GM21528 (cell line): ENCODE data around the gene DNMT3B.
"Not testable (repeated sequence)": the region's sequence is repeated elsewhere in the genome, so short reads cannot be mapped to it uniquely, and the experiment has no call there.

ENCODE experiments used
- ATAC-seq: cut with Tn5 transposase; IDR thresholded peaks from one replicate; pipeline ENCODE4 v1.9.1; 2021; ENCODE audit warnings: mild to moderate bottlenecking, moderate library complexity; ENCODE audit not compliant: unreplicated experiment, low FRiP score

DNMT3B gene

DNA sequence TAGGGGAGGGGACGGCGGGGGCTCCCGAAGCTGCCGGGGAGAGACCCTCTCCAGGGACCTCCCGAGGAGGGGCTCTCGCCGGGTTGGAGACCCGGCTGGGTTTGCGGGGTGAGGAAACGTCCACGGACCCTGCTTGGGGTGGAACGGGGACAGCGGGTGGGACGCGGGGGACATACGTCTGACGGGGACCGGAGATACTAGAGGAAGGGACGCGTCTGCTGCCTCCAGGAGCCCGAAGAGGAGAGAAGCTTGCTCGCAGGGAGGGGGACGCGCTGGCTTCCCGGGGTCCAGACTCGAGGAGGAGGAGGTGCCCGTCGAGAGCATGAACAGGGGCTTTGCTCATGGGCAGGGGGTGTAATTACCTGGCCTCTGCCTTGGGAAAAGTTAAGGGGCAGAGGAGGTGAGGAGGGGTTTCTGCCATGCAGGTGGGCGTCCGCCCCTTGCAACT lies 593 bp downstream of the DNMT3B start:
- no peak for ATAC-seq

DNA sequence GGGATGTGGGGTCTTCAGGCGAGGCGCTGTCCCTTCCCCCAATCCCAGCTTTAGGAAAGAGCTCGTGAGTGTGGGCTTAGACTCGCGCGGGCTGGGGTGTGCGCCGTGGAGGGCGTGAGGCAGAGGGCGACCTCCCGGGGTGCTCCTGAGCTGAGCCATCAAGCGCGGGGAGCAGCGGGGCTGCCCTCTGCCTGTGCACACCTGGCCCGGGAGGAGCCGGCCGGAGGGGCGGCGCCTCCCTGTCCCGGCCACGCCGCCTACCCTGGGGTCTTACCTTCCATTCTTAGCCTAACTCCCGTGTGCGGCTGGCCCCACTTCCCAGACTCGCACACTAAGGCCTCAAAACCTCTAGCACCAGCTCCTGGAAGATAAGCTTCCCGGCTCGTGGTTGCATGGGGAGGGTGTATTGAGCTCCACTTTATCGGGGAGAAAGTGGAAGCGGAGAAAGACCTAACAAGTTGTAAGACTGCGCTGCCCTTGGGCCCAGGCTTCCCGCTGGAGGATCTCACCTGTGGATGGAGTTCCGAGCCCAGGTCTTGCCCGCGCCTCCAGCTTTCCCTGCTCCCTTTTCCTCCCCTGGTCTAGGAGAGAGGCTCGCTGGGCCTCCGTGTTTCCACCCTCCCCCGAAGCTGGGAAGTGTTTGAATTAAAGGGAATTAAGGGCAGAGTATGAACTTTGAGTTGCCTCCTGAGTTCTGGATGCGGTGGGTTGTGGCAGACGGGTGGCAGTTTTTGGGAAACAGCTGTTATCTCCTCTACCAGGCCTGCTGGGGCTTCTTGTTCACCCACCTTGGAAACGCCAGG lies 1.2 kb downstream of the DNMT3B start:
- ATAC-seq, result no peak

DNA sequence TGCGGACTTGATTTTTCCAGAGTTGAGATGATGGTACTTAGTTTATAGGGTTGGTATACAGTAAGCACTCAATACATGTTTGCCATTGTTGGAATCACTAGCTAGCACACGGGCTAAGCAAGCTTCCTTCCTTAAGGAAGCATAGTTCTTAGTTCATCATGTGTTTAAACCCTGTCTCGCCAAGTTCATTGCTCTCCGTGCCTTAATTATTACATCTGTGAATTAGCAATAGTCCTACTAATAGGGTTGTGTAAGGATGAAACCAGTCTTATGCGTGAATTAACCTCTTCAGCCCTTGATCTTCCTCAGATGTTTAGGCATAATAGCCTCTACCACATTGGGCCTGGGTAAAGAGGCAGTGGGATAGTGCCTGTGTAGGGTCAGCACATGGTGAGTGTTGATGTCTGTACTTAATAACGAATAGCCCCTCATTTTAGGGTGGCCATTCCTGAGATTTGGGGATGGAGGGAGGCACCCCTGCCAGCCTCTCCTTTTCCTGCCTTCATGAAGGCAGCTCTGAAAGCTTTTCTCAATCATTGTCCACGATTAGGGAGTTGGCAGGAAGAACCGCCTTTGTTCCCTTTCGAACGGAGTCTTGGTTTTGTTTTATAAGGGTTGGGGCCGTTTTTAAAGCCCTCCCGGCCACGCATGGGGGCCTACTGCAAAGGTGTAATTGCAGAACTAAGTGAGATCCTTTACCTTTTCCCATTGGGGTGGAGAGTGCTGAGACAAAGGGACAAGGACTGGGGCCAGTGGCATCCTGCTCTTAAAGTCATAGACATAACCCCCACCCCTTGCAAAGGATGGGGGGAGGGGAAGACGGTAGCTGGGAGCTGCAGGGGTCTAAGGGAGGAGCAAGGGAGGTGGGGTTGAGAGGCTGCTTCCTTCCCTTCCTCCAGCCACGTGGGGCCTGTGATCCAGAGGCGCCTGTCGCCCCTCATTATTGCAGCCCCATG lies 2.1 kb downstream of the DNMT3B start:
- ATAC-seq, result no peak

DNA sequence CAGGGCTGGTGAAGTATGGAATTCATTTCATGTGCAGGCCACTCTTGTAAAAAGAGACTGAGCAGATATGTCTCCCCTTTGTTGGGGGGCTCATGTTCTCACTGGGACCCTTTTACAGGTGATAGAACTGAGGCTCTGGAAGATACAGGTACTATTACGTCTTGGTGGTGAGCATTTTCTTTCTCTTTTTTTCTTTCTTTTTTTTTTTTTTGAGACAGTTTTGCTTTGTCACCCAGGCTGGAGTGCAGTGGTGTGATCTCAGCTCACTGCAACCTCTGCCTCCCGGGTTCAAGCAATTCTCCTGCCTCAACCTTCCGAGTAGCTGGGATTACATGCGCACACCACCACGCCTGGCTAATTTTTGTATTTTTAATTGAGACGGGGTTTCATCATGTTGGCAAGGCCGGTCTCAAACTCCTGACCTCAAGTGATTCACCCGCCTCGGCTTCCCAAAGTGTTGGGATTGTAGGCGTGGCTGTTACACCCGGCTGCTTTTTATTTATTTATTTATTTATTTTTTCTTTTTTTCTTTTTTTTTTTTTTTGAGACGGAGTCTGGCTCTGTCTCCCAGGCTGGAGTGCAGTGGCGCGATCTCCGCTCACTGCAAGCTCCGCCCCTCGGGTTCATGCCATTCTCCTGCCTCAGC lies 3.2 kb downstream of the DNMT3B start:
- ATAC-seq, result not testable (repeated sequence)

DNA sequence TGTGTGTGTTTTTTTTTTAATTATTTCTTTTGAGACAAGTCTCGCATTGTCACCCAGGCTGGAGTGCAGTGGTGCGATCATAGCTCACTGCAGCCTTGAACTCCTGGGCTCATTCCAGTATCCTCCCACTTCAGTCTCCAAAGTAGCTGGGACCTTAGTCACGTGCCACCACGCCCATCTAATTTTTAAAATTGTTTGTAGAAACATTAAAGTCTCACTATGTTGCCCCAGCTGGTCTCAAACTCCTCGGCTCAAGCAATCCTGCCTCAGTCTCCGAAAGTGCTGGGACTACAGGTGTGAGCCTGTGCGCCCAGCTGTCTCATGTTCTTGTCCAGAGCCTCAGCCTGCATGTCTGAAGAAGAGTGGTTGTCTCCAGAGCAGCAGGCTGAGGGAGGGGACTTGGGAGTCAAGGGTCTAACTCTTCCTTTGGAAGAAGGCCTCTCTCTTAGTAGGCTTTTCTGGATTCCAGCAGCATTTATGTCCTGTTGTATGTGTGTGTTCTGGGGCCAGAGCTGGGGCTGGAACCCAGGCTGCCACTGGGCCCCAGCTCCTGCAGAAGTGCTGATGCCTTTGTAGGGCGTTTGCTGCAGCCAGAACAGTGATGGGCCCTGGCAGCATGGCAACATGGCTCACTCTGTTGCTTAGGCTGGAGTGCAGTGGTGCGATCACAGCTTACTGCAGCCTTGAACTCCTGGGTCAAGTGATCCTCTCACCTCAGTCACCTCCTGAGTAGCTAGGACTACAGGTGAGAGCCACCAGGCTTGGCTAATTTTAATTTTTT lies 5.4 kb downstream of the DNMT3B start:
- ATAC-seq, result no peak

DNA sequence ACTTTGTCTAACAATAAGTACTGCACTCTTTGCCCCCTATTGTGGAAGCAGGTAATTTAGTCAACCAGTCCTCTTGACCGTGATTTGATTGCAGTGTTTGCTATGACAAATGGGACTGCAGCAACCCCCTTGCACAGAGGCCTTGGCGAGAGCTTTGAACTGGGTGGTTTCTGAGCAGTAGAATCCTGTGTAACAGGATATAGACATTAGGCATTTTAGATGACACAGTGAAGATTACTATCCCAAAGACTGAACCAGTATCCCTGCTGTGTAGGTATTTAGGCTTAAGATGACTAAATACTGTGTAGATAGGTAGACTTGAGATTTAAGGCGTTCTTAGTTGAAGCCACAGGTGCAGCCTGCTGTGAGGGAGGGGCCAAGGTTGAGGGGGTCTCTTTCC lies 9.9 kb downstream of the DNMT3B start:
- no peak for ATAC-seq

DNA sequence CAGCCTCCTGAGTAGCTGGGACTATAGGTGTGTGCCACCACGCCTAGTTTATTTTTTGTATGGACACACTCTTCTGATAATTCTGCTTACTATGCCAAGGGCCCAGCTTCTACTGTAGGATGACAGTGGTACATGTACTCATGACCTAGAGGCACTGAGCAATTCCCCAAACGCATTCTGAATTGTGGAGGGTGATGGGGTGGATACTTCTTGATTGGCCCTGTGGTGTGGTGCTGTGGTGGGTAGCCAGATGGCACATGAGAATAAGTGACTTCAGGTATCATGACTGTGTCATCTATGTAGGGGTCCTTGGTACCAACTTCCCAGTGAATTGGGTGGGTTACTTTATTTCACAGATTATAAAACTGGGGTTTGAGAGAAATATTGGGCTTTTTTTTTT lies 11.0 kb downstream of the DNMT3B start:
- no peak for ATAC-seq

DNA sequence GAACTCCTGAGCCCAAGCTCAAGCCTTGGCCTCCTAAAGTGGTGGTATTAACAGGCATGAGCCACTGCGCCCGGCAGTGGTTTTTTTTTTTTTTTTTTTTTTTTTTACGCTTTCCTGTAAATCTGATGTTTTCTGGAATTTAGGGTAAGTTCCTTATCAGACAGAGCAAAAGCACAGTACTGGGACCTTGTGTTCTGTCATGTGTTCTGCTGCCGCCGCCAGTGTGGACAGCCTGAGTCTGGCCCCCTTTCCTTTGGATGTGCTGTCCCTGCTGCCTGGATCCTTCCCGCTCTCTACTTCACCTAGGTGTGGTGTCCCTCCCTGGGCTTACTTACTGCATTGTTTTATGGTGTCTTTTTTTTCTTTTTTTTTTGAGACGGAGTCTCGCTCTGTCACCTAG lies 11.7 kb downstream of the DNMT3B start:
- ATAC-seq, result no peak

DNA sequence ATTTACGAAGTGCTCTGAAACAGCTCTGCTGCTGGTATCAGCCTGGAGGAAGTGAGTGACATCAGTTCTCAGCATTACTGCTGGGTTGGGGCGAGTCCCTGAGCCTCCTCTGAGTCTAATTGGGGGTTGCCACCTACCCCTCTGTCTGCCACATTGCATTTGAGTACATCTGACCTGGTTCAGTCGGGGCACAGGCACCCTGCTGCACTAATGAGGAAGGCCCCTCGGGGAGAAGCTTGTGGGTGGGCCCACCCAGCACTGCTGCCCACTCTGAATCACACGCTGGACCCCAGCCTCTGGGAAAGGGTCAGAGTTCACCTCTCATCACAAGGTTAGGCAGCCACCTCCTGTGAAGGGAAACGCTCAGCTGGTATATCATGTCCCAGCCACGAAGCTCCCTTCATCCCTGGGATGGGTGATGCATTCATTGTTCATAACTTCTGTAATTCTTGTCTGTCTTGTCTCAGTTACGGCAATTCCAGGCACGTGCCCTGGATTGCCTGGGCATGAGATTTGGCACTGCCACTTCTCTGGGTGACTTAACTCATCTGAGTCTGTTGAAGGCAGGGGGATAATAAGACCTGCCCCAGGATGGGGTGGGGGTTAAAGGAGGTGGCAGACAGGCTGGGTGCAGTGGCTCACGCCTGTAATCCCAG lies 13.3 kb downstream of the DNMT3B start:
- no peak for ATAC-seq

DNA sequence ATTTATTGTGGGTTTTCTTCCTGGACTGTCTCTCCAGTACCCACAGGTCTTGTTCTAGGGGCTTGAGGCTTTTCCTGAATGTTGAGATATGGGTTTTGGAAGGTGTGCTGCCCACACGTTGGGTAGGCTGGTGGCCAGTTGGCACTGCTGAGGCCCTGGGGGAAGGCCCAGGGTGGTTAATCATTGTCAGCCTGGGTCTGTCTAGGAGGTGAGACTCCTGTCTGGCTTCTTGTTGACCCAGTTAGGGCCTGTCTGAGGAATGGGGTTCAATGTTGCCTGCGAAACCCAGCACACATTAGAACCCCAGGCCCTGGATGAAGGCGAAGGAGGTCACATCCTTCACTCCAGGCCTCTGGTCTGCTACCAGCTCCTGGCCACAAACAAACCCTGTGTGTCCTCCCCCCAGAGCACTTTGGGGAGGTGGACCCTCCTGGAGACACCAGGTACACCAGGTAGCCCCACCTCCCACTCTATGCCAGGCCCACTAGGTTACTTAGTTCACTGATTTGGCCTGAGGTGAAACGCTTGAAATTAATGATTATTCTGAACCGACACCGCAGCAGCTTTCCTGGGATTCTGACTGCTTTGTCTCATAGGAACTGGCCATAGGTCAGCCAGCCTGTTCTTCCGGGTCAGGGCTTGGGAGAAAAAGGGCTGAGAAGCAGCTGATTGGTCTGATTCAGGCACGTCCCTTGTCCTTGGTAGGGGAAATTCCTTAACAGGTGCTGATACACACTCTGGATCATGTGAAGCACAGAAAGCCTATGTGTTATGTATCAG lies 15.2 kb downstream of the DNMT3B start:
- ATAC-seq, result no peak

DNA sequence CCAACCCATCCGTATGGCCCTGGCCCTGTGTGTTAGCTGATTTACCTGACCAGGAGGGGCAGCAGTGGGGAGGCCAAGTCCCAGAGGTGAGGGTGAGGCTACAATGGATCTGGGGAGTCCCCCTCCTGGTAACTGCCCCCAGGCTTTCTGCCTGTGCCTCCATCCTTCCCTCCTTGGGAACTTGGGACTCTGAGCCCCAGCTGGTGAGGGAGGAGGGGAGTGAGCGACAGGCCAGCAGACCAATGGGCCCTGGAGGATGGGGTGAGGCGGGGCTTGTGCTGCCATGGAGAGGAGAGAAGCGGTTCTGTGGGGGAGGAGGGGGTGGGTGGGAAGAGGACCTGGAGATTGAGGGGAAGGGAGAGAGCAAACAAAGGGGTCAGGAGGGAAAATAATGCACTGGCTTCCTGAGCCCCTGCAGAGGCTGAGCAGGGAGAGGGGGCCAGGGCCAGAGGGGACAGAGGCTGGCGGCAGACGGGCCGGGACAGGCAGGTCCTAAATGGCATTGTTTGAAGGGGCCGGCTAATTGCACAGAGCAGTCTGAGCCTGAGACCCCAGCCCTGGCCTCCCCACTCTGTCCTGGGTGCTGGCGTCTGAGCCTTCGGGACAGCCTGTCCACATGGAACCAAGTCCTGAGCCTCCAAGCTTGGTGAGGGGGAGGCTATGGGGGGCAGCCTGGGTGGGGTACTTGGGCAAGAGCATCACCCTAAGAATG lies 17.5 kb downstream of the DNMT3B start:
- no peak for ATAC-seq

DNA sequence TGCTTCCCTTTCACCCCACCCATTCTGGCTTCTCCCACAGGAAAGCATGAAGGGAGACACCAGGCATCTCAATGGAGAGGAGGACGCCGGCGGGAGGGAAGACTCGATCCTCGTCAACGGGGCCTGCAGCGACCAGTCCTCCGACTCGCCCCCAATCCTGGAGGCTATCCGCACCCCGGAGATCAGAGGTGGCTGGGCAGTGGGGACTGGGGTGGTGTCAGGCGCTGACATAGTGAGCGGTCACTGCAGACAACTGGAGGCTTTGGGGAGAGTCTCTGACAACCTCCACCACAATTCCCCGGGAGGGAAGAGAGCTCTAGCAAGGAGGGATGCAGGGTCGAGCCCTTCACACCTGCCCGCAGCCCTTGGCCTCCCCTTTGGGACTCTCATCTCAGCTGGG lies 18.1 kb downstream of the DNMT3B start:
- no peak for ATAC-seq

DNA sequence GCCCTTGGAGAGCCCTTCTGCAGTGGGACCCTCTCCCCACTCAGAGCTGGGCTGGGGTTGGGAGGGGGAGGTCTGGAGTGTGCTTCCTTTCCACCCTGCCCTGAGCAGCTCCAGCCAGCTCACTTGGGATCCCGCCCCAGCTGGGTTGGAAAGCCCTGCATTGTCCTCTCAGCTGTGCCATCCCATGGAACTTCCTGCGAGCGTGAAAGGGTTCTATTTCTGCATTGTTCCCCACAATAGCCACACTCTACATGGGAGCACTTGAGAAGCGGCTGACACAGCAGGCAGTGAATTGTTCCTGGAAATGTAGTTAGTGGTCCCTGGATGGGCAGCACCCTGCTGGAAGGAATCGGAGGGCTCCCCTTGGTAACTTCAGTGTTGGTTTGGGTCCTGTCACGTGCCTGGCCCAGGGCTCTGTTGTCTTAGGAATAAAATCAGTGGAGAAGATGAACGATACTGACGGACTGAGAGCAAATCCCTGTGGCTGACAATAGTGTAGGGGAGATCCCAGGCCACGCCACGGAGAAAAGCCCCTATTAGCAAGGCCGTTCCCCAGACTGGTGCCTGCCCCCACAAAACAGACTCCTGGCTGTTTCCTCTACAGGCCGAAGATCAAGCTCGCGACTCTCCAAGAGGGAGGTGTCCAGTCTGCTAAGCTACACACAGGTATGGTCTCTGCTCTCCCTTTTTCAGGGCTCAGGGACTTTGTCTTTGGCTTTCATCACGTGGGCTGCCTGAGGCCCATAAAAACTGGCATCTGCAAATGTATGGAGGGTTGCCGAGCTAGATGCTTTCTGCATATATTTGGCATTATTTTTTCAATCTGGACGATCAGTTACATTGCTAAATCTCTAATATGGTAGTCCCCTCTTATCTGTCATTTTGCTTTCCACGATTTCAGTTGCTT lies 18.8 kb downstream of the DNMT3B start:
- no peak for ATAC-seq

DNA sequence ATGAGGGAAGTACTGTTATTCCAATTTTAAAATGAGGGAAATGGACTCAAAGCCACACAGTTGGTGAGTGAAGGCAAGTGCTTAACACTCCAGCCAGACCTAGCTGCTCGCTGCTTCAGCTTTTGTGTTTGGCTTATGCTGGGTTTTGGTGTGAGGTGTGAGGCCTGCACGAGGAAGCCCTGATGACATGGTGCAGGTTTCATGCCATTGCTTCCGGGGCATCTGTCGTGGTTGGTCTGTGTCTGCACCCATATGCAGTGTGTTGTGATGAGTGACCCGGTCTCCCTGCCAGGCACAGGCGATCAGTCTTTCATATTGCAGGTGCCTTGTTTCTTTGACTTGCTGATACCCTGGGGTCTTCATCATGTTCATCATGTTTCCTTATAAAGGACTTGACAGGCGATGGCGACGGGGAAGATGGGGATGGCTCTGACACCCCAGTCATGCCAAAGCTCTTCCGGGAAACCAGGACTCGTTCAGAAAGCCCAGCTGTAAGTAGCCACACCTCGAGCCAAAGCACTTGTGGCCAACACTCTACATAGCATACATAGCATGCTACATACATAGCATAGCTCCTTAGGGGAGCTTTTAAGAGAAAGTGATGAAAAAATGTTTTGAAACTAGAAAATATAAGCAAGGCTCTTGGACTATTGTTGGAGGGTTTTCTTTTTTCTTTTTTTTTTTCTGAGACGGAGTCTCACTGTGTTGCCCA lies 22.3 kb downstream of the DNMT3B start:
- no peak for ATAC-seq

DNA sequence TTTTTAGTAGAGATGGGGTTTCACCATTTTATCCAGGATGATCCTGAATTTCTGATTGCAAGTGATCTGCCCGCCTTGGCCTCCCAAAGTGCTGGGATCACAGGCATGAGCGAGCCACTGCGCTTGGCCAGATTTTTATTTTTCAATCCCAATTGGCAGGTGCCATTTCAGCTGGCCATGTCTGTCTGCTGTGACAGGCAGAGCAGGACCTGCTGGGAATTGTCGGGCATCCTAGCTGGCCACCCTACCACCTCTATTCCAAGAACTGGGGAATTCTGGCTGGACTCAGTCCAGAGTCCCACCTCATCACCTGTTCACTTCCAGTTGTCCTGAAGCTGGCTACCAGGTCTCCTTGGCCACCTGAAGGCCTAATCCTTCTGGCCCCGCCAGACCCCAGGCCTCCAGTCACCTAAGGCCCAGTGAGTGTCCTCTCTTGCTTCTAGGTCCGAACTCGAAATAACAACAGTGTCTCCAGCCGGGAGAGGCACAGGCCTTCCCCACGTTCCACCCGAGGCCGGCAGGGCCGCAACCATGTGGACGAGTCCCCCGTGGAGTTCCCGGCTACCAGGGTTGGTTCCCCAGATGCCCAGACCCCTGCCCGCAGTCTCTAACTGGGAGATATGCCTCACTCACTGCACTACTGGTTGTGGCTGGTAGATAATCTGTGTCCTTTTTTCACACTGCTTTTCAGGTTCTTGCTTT lies 24.0 kb downstream of the DNMT3B start:
- ATAC-seq, result no peak

DNA sequence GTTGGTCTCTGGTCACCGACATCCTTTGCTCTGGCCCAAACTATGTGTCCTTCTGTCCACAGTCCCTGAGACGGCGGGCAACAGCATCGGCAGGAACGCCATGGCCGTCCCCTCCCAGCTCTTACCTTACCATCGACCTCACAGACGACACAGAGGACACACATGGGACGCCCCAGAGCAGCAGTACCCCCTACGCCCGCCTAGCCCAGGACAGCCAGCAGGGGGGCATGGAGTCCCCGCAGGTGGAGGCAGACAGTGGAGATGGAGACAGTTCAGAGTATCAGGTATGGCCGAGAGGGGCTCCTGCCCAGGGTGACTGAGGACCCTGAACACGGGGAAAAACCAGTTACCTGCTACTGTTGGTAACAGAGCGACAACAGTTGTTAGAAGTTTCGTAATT lies 25.0 kb downstream of the DNMT3B start:
- no peak for ATAC-seq
